ENCODE results near the gene TRPM3.

DNA sequence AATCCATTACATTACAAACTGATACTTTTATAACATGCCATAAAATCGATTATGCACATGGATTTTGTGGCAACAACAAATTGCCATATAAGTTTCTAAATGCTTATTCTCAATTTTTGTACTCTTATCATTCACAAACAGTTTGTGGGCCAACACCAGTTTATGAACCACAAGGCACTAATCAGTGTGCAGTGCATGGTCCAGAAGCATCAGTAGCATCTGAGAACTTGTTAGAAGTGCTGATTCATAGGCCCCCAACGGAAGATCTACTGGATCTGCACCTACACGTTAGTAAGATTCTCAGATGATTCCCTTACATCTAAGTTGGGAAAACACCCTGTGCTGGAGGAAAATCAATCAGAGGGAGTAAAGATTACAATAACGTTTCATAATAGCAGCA lies 242.8 kb downstream of the TRPM3 start:
- no peak for TF ChIP-seq POLR2A (IDR thresholded peaks at IDR 0.05)
- no peak for TF ChIP-seq EP300 (IDR thresholded peaks at IDR 0.05)
